Measurements from ENCODE around the gene CBFA2T2.

DNA sequence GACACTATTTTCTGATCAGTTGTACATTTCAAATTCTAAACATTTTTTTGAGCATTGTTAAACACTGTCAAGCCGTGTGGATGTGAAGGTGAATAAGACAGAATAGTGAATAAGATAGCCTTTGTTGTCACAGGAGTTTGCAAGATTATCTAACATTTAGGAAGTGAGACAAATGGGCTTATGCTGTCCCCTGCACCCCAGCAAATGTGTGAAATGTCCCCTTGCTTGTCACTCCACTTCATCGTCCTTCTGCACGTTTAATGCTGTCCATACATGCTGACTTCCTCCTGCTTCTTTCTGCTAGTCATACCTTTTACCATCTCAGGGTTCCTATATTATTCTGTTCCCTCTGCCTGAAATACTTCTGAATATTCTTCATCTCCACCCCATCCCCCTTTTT, 62.6 kb downstream of the CBFA2T2 start:
- TF ChIP-seq EP300 (IDR thresholded peaks at IDR 0.05) (no peak), POLR2A (IDR thresholded peaks at IDR 0.05) (no peak)
- TF ChIP-seq, protein P1, sequence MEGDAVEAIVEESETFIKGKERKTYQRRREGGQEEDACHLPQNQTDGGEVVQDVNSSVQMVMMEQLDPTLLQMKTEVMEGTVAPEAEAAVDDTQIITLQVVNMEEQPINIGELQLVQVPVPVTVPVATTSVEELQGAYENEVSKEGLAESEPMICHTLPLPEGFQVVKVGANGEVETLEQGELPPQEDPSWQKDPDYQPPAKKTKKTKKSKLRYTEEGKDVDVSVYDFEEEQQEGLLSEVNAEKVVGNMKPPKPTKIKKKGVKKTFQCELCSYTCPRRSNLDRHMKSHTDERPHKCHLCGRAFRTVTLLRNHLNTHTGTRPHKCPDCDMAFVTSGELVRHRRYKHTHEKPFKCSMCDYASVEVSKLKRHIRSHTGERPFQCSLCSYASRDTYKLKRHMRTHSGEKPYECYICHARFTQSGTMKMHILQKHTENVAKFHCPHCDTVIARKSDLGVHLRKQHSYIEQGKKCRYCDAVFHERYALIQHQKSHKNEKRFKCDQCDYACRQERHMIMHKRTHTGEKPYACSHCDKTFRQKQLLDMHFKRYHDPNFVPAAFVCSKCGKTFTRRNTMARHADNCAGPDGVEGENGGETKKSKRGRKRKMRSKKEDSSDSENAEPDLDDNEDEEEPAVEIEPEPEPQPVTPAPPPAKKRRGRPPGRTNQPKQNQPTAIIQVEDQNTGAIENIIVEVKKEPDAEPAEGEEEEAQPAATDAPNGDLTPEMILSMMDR (IDR thresholded peaks at IDR 0.05): no peak

Data from tibial nerve (tissue), 4 donors.